Panc1 (cell line): ENCODE data around the gene RPSA. TPM values are rescaled to one million over a fixed set of nuclear protein-coding genes. Genes with fewer than 3 reads are reported as not detected.

Source experiments
- ATAC-seq: fragments of 200-7000 bp; cut with Tn5 transposase; 2 replicates; pipeline ENCODE4 v1.9.1; 2020; ENCODE audit warnings: mild to moderate bottlenecking, moderate library complexity
- BruUV-seq: library from RNA; stranded (reverse); fragments of 400-500 nt; replicated peaks from 2 replicates; lab custom pipeline; 2021; lab: Mats Ljungman, UMichigan
- CTCF ChIA-PET: fragments of 300-600 bp; sonication (Branson Sonifier 250); formaldehyde crosslinking; loops from one replicate; lab custom pipeline; 2022; ENCODE audit warnings: antibody characterized with exemption; lab: Charles Lee
- POLR2A ChIA-PET: fragments of 300-600 bp; sonication (Branson Sonifier 250); formaldehyde crosslinking; loops from one replicate; lab custom pipeline; 2022; ENCODE audit warnings: antibody characterized with exemption; lab: Charles Lee
- DNase-seq: peaks from one replicate; pipeline ENCODE4 v3.0.0-alpha.2; 2010; ENCODE audit warnings: low read depth, low spot score
- H3K27ac ChIP-seq: 2 replicates; pipeline ENCODE4 v1.5.1; 2011; ENCODE audit warnings: mild to moderate bottlenecking, low read length, inconsistent platforms
- H3K27me3 ChIP-seq: fragments of 200-500 bp; sonication (Bioruptor generic); 2 replicates; pipeline ENCODE4 v1.6.0; 2014; ENCODE audit warnings: low read length, inconsistent platforms; ENCODE audit not compliant: control insufficient read depth, insufficient read depth
- H3K36me3 ChIP-seq: fragments of 200-500 bp; sonication (Bioruptor generic); 2 replicates; pipeline ENCODE4 v1.5.1; 2014; ENCODE audit warnings: inconsistent platforms, mild to moderate bottlenecking, low read length, moderate library complexity; ENCODE audit not compliant: control insufficient read depth, insufficient read depth
- H3K4me1 ChIP-seq: 2 replicates; pipeline ENCODE4 v1.5.1; 2011; ENCODE audit warnings: inconsistent platforms, mild to moderate bottlenecking, low read length, moderate library complexity; ENCODE audit not compliant: control insufficient read depth, insufficient read depth
- H3K4me3 ChIP-seq, 2 experiments: 2 replicates each; pipeline ENCODE4 v1.5.1; 2011 to 2012; ENCODE audit warnings: low read depth in 2 of 2, low read length in 2 of 2, mild to moderate bottlenecking in 2 of 2, inconsistent platforms in 1 of 2, moderate library complexity in 1 of 2
- H3K9me3 ChIP-seq: fragments of 200-500 bp; sonication (Bioruptor generic); 2 replicates; pipeline ENCODE4 v1.5.1; 2014; ENCODE audit warnings: low read depth, mild to moderate bottlenecking, inconsistent platforms, low read length, moderate library complexity; ENCODE audit not compliant: control insufficient read depth, insufficient read depth
- CTCF ChIP-seq: fragments of 450-650 bp; IDR thresholded peaks from 2 replicates; pipeline ENCODE4 v1.5.1; 2017; ENCODE audit warnings: mild to moderate bottlenecking
- POLR2AphosphoS5 ChIP-seq: IDR thresholded peaks from 2 replicates; pipeline ENCODE4 v1.6.1; 2012; ENCODE audit warnings: mild to moderate bottlenecking, low read depth, low read length, moderate library complexity
- REST ChIP-seq, 2 experiments: IDR thresholded peaks; 2 replicates each; pipeline ENCODE4 v1.6.1; 2011 to 2012; ENCODE audit warnings: low read depth in 2 of 2, control low read depth in 1 of 2, low read length in 1 of 2, mild to moderate bottlenecking in 1 of 2, moderate library complexity in 1 of 2; ENCODE audit not compliant: insufficient read depth in 1 of 2
- SIN3A ChIP-seq: IDR thresholded peaks from 2 replicates; pipeline ENCODE4 v1.6.1; 2012; ENCODE audit warnings: low read depth, mild to moderate bottlenecking, low read length, moderate library complexity, borderline replicate concordance; ENCODE audit not compliant: insufficient read depth
- TCF7L2 ChIP-seq: IDR thresholded peaks from 2 replicates; pipeline ENCODE4 v1.6.1; 2011; ENCODE audit warnings: mild to moderate bottlenecking, low read depth, low read length, inconsistent platforms
- in situ Hi-C: cut with HindIII; loops from 2 replicates; pipeline ENCODE4 v1.10.0; 2016; ENCODE audit warnings: low sequenced_read_pairs, low pct_unique_long_range_greater_than_20kb
- intact Hi-C: fragments of 100-400 bp; cut with micrococcal nuclease; formaldehyde crosslinking; loops from one replicate; pipeline ENCODE4 v1.10.0; 2022; ENCODE audit not compliant: unreplicated experiment
- total RNA-seq: library from RNA; stranded (reverse); gene quantifications from one replicate; pipeline ENCODE4 v1.2.1, GENCODE V29; 2021; ENCODE audit not compliant: unreplicated experiment

RPSA gene
- total RNA-seq, 1 experiment from 2014 or later, result 856 TPM

GRCh38 chr3:39385456-39386090, 20.9 kb upstream of the RPSA start:
- no peak for TF ChIP-seq REST (IDR thresholded peaks at IDR 0.05; ENCODE audit: insufficient read depth in 1 of 2, low read depth in 2 of 2, low read length in 1 of 2)
- TF ChIP-seq POLR2AphosphoS5, result no peak
- no peak for TF ChIP-seq TCF7L2
- TF ChIP-seq SIN3A, result no peak
- TF ChIP-seq CTCF, result no peak
- ATAC-seq, result no peak
- no peak overlapping the region for H3K4me3 ChIP-seq
- H3K27ac ChIP-seq, result no peak overlapping the region
- intact Hi-C loops, result no loop called here
- no peaks in the 10 kb centered on the region; the same call in 1 of the 2 replicates for H3K36me3 ChIP-seq
- no peaks in the 10 kb centered on the region for H3K9me3 ChIP-seq
- in situ Hi-C loops, result no loop called here
- POLR2A ChIA-PET, result no interaction called here
- no peaks in the 10 kb centered on the region for H3K27me3 ChIP-seq
- CTCF ChIA-PET, result no interaction called here
- BruUV-seq, result TSS peak; percentile 63
- H3K4me1 ChIP-seq, result peaks cover 14% of the 10 kb centered on the region
- DNase-seq, result no peak

GRCh38 chr3:39386318-39386717, 20.2 kb upstream of the RPSA start:
- no peak overlapping the region for H3K27ac ChIP-seq
- H3K9me3 ChIP-seq, result no peaks in the 10 kb centered on the region
- H3K4me1 ChIP-seq, result peaks cover 14% of the 10 kb centered on the region
- intact Hi-C loops (no loop called here), in situ Hi-C loops (no loop called here)
- no peaks in the 10 kb centered on the region for H3K27me3 ChIP-seq
- BruUV-seq, result no TSS peak
- CTCF ChIA-PET, result no interaction called here
- POLR2A ChIA-PET, result no interaction called here
- no peak for DNase-seq
- ATAC-seq, result no peak
- no peaks in the 10 kb centered on the region; the same call in 1 of the 2 replicates for H3K36me3 ChIP-seq
- TF ChIP-seq POLR2AphosphoS5, result no peak
- TF ChIP-seq REST (IDR thresholded peaks at IDR 0.05; ENCODE audit: insufficient read depth in 1 of 2, low read depth in 2 of 2, low read length in 1 of 2), result no peak
- no peak for TF ChIP-seq TCF7L2
- TF ChIP-seq CTCF, result no peak
- no peak for TF ChIP-seq SIN3A
- no peak overlapping the region for H3K4me3 ChIP-seq
